ENCODE data around the gene GRIN3A.

Gene GRIN3A

DNA sequence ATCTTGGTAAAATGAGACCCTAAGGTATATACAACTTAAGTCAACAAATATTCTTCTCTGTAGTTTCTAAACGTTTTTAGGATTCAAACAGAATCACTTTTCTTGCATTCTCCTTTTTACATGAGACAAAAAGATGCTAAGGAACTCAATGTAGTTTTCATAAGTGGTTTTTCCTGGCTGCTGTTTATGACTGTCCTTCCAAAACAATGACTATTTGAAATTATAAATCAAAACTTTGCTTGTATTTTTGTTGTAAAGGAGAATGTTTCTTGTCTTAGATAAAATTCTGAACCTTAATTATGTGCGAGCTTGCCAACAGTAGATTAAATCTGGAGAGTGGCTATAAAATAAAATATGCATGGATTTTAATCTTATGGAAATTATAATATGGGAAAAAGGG is 53.8 kb downstream of the GRIN3A start:
- TF ChIP-seq, protein P1, sequence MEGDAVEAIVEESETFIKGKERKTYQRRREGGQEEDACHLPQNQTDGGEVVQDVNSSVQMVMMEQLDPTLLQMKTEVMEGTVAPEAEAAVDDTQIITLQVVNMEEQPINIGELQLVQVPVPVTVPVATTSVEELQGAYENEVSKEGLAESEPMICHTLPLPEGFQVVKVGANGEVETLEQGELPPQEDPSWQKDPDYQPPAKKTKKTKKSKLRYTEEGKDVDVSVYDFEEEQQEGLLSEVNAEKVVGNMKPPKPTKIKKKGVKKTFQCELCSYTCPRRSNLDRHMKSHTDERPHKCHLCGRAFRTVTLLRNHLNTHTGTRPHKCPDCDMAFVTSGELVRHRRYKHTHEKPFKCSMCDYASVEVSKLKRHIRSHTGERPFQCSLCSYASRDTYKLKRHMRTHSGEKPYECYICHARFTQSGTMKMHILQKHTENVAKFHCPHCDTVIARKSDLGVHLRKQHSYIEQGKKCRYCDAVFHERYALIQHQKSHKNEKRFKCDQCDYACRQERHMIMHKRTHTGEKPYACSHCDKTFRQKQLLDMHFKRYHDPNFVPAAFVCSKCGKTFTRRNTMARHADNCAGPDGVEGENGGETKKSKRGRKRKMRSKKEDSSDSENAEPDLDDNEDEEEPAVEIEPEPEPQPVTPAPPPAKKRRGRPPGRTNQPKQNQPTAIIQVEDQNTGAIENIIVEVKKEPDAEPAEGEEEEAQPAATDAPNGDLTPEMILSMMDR (IDR thresholded peaks at IDR 0.05): no peak
- Histone ChIP-seq H3K36me3 (no peaks in the 10 kb centered on the region), H3K27ac (no peak overlapping the region), H3K4me3 (ENCODE audit: low read depth in 1 of 2, low read length in 1 of 2) (no peak overlapping the region), H3K27me3 (no peaks in the 10 kb centered on the region), H3K4me1 (ENCODE audit: control insufficient read depth in 1 of 2, insufficient read depth in 1 of 2, low read depth in 1 of 2, low read length in 1 of 2) (no peaks in the 10 kb centered on the region), H3K9me3 (no peaks in the 10 kb centered on the region)

DNA sequence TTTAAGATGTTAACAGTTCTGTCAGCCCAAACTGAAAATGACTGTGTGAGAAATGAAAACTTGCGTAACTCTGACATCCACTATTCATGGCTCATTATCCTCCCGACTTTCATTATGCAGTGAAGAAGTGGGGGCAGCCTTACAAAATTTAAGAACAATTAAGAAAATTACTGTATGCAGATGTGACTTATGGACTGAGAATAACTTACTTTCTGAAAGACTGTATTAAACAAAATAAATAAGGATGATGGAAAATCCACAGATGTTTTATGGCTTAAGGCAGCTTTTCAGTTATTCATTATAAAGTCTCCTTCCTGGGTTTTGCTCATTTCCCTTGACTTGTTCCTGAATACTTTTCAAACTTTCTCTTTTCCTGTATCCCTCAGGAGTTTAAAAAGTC is 55.2 kb downstream of the GRIN3A start:
- no peaks in the 10 kb centered on the region for H3K27me3 ChIP-seq
- H3K9me3 ChIP-seq: no peaks in the 10 kb centered on the region
- H3K4me1 ChIP-seq (ENCODE audit: control insufficient read depth in 1 of 2, insufficient read depth in 1 of 2, low read depth in 1 of 2, low read length in 1 of 2): no peaks in the 10 kb centered on the region
- H3K4me3 ChIP-seq (ENCODE audit: low read depth in 1 of 2, low read length in 1 of 2): no peak overlapping the region
- no peak overlapping the region for H3K27ac ChIP-seq
- TF ChIP-seq, protein P1 (IDR thresholded peaks at IDR 0.05): no peak
- H3K36me3 ChIP-seq: no peaks in the 10 kb centered on the region

DNA sequence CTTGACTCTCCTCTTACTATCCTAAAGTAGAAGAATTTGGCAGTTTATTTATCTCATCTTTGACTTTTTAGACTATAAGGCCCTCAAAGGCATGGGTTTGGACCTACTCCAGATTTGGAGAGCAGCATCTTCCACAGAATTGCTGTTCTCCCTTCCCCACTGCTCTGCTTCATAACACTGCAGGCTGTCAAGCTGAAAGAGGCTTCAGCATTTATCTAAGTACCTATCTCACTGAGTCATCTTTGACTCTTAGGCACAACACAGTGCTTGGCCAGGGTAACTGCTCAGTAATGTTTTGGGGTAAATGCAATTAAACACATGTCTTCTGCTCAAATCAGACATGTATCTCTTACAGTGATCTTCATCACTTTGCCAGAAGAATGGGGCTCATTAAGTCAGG is 60.6 kb downstream of the GRIN3A start:
- H3K4me3 ChIP-seq (ENCODE audit: low read depth in 1 of 2, low read length in 1 of 2): no peak overlapping the region
- H3K36me3 ChIP-seq: no peaks in the 10 kb centered on the region
- TF ChIP-seq, protein P1 (IDR thresholded peaks at IDR 0.05): no peak
- no peaks in the 10 kb centered on the region for H3K9me3 ChIP-seq
- no peak overlapping the region for H3K27ac ChIP-seq
- H3K27me3 ChIP-seq: no peaks in the 10 kb centered on the region
- no peaks in the 10 kb centered on the region for H3K4me1 ChIP-seq (ENCODE audit: control insufficient read depth in 1 of 2, insufficient read depth in 1 of 2, low read depth in 1 of 2, low read length in 1 of 2)

DNA sequence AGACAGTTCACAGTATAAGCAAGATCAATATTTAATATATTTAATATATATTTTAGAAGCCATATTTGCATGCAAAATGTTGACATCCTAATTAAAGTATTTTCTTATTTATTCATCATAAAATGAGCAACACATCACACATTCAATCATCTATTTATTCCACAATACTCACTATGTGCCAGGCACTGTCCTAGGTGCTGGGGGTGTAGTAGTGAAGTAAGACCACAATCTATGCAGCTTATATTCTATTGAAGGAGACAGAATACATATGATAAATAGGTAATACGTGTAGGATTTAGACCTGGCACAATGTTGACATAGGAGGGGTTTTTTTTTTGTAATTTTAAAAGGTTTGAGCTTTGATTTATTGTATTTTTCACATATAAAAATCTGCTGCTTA is 63.1 kb downstream of the GRIN3A start:
- Histone ChIP-seq H3K9me3 (no peaks in the 10 kb centered on the region), H3K36me3 (no peaks in the 10 kb centered on the region), H3K27ac (no peak overlapping the region), H3K4me3 (ENCODE audit: low read depth in 1 of 2, low read length in 1 of 2) (no peak overlapping the region), H3K27me3 (no peaks in the 10 kb centered on the region), H3K4me1 (ENCODE audit: control insufficient read depth in 1 of 2, insufficient read depth in 1 of 2, low read depth in 1 of 2, low read length in 1 of 2) (no peaks in the 10 kb centered on the region)
- TF ChIP-seq, protein P1 (IDR thresholded peaks at IDR 0.05): no peak

DNA sequence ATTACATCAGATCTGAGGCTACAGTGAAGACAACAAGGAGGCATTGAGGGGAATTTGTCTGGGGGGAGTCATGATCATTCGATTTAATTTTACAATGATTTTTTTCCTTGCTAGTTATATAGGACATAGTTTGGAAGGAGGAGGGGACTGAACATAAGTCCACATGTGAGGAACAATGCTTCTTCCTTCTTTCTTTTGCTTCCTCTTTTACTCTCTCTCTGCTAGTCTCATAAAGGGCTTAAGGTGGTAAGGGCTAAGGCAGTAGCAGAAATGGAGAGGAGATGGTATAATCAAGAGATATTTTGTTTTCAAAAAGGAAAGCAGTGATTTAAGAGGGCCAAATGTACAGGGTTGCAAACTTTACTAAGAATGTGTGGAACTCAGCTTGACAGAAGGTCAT is 64.3 kb downstream of the GRIN3A start:
- H3K27me3 ChIP-seq: no peaks in the 10 kb centered on the region
- H3K4me3 ChIP-seq (ENCODE audit: low read depth in 1 of 2, low read length in 1 of 2): no peak overlapping the region
- TF ChIP-seq, protein P1 (IDR thresholded peaks at IDR 0.05): no peak
- H3K27ac ChIP-seq: no peak overlapping the region
- no peaks in the 10 kb centered on the region for H3K36me3 ChIP-seq
- H3K9me3 ChIP-seq: no peaks in the 10 kb centered on the region
- H3K4me1 ChIP-seq (ENCODE audit: control insufficient read depth in 1 of 2, insufficient read depth in 1 of 2, low read depth in 1 of 2, low read length in 1 of 2): no peaks in the 10 kb centered on the region

DNA sequence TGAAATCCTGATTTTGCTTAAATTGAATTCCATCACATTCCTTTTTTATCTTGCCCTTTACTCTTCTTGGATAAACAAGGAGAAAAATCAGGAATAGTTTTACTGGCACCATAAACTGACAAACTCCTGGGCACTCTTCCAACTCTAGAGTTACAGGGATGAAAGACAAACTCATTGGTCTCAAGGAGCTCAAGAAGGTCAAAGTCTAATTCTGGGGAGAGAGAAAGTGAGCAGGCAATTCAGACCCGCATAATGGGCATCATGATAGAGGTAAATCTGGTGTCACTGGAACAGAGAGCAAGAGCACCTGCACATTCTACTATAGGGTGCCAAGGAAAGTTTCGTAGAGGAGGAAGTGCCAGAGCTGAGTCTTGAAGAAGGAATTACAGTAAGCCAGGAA is 64.8 kb downstream of the GRIN3A start:
- no peaks in the 10 kb centered on the region for H3K4me1 ChIP-seq (ENCODE audit: control insufficient read depth in 1 of 2, insufficient read depth in 1 of 2, low read depth in 1 of 2, low read length in 1 of 2)
- H3K36me3 ChIP-seq: no peaks in the 10 kb centered on the region
- no peaks in the 10 kb centered on the region for H3K27me3 ChIP-seq
- no peak overlapping the region for H3K4me3 ChIP-seq (ENCODE audit: low read depth in 1 of 2, low read length in 1 of 2)
- no peaks in the 10 kb centered on the region for H3K9me3 ChIP-seq
- TF ChIP-seq, protein P1 (IDR thresholded peaks at IDR 0.05): no peak
- no peak overlapping the region for H3K27ac ChIP-seq

Data from neutrophil (primary cell).